GM12878 (cell line): ENCODE measurements around the gene ISCU. TPM values are rescaled to one million over a fixed set of nuclear protein-coding genes. Genes with fewer than 3 reads are reported as not detected.

Source experiments
- ATF7 ChIP-seq: fragments of 450-650 bp; IDR thresholded peaks from 2 replicates; pipeline ENCODE4 v1.6.1; 2016; ENCODE audit warnings: low read depth, mild to moderate bottlenecking
- CBX3 ChIP-seq: fragments of 200-600 bp; sonication (generic); IDR thresholded peaks from 2 replicates; pipeline ENCODE4 v1.6.1; 2016; ENCODE audit warnings: low read depth, borderline replicate concordance
- CEBPB ChIP-seq, 2 experiments: fragments of 150-350 bp in 1 of 2; IDR thresholded peaks; 2 replicates each; pipeline ENCODE4 v1.6.1; 2012 to 2014; ENCODE audit warnings: low read depth in 2 of 2, low read length in 2 of 2, borderline replicate concordance in 1 of 2, inconsistent platforms in 1 of 2
- EED ChIP-seq: sonication (generic); IDR thresholded peaks from 2 replicates; pipeline ENCODE4 v1.6.1; 2016; ENCODE audit warnings: antibody characterized with exemption, low read depth
- ELK1 ChIP-seq: IDR thresholded peaks from 2 replicates; pipeline ENCODE4 v1.6.1; 2012; ENCODE audit warnings: low read depth, low read length, improper control_type of control experiment
- EP300 ChIP-seq, 2 experiments: fragments of 150-350 bp in 1 of 2; IDR thresholded peaks; 2 replicates each; pipeline ENCODE4 v1.6.1; 2011 to 2012; ENCODE audit warnings: low read depth in 2 of 2, low read length in 2 of 2, borderline replicate concordance in 1 of 2, improper control_type of control experiment in 1 of 2, inconsistent platforms in 1 of 2; ENCODE audit not compliant: control insufficient read depth in 1 of 2
- FOXK2 ChIP-seq: fragments of 450-650 bp; IDR thresholded peaks from 2 replicates; pipeline ENCODE4 v1.6.1; 2017; ENCODE audit warnings: mild to moderate bottlenecking, moderate library complexity
- FOXM1 ChIP-seq: IDR thresholded peaks from 2 replicates; pipeline ENCODE4 v1.6.1; 2012; ENCODE audit warnings: low read depth, mild to moderate bottlenecking, inconsistent platforms, low read length, moderate library complexity
- IKZF1 ChIP-seq: fragments of 450-650 bp; conservative IDR thresholded peaks from 2 replicates; pipeline ENCODE4 v1.6.1; 2017; ENCODE audit warnings: antibody characterized with exemption, mild to moderate bottlenecking
- IKZF2 ChIP-seq, 2 experiments: fragments of 450-650 bp; IDR thresholded peaks; 2 replicates each; pipeline ENCODE4 v1.6.1; 2017; ENCODE audit warnings: mild to moderate bottlenecking in 2 of 2, moderate library complexity in 2 of 2
- LARP7 ChIP-seq: fragments of 450-650 bp; IDR thresholded peaks from 2 replicates; pipeline ENCODE4 v1.6.1; 2017; ENCODE audit warnings: mild to moderate bottlenecking
- MYC ChIP-seq: IDR thresholded peaks from 2 replicates; pipeline ENCODE4 v1.6.1; 2011; ENCODE audit warnings: mild to moderate bottlenecking, low read length, moderate library complexity, inconsistent platforms; ENCODE audit not compliant: insufficient read depth, insufficient replicate concordance, insufficient read length, severe bottlenecking
- NFXL1 ChIP-seq: fragments of 450-650 bp; IDR thresholded peaks from 2 replicates; pipeline ENCODE4 v1.6.1; 2017; ENCODE audit warnings: antibody characterized with exemption, mild to moderate bottlenecking, borderline replicate concordance
- NFYB ChIP-seq: IDR thresholded peaks from 2 replicates; pipeline ENCODE4 v1.6.1; 2011; ENCODE audit warnings: low read depth, mild to moderate bottlenecking, low read length, improper control_type of control experiment, moderate library complexity; ENCODE audit not compliant: insufficient read depth
- PAX5 ChIP-seq: IDR thresholded peaks from 2 replicates; pipeline ENCODE4 v1.6.1; 2011; ENCODE audit warnings: low read depth, low read length, borderline replicate concordance
- PRDM15 ChIP-seq: fragments of 450-650 bp; formaldehyde crosslinking; IDR thresholded peaks from 2 replicates; pipeline ENCODE4 v1.4.0; 2020; ENCODE audit warnings: mild to moderate bottlenecking, moderate library complexity
- RELA ChIP-seq: fragments of 450-650 bp; IDR thresholded peaks from 2 replicates; pipeline ENCODE4 v1.8.0; 2014; ENCODE audit warnings: borderline replicate concordance; ENCODE audit not compliant: partially characterized antibody
- REST ChIP-seq: IDR thresholded peaks from 2 replicates; pipeline ENCODE4 v1.6.1; 2012; ENCODE audit warnings: mild to moderate bottlenecking, low read depth, low read length
- SREBF2 ChIP-seq: IDR thresholded peaks from 2 replicates; pipeline ENCODE4 v1.6.1; 2012; ENCODE audit warnings: mild to moderate bottlenecking, low read length
- USF2 ChIP-seq: IDR thresholded peaks from 2 replicates; pipeline ENCODE4 v1.6.1; 2011; ENCODE audit warnings: low read depth, low read length, improper control_type of control experiment, borderline replicate concordance
- polyA plus RNA-seq, 11 experiments: library from polyadenylated mRNA; depleted of rRNA in 4 of 11; unstranded in 6 of 11; stranded (reverse) in 5 of 11; fragments of >200 nt; fragmentation: Nextera tagmentation in 4 of 11; fragmentation: Illumina TruSeq in 1 of 11; extraction: Ambion mirVana in 4 of 11; extraction: Trizol in 1 of 11; gene quantifications; 1 replicate in 1 of 11; 2 replicates in 10 of 11; pipeline versions ENCODE4 v1.2.1 to v1.2.3, GENCODE V29; 2011 to 2016; ENCODE audit warnings: inconsistent platforms in 2 of 11, missing spikeins in 2 of 11, low read depth in 1 of 11
- total RNA-seq, 4 experiments: library from RNA; depleted of rRNA in 3 of 4; stranded (reverse); fragments of >200 nt in 3 of 4; fragmentation: Illumina TruSeq in 1 of 4; extraction: Trizol in 1 of 4; gene quantifications; 2 replicates each; pipeline versions ENCODE4 v1.2.1 to v1.2.3, GENCODE V29; 2013 to 2021

ISCU gene
- total and polyA plus RNA-seq, 10 of the 15 experiments (the other 5 are each of a cell fraction or from before 2014, with no cell fraction given): 32.8 to 260 (median 127) TPM

- TF ChIP-seq IKZF2 (IDR thresholded peaks at IDR 0.05) (peak; percentile 52 to 65), ELK1 (no peak), MYC (no peak), PRDM15 (CRISPR knock-in tag) (no peak), FOXM1 (no peak), USF2 (no peak), REST (no peak), CBX3 (no peak), NFXL1 (no peak), NFYB (peak; percentile 98), PAX5 (no peak), CEBPB (IDR thresholded peaks at IDR 0.05; ENCODE audit: borderline replicate concordance in 1 of 2, low read depth in 2 of 2, low read length in 2 of 2) (no peak), IKZF1 (peak; percentile 82), LARP7 (0 out of 2 replicates have a peak, but pooled peaks have one; percentile 35), ATF7 (no peak), FOXK2 (peak; percentile 29; the same call in 1 of the 2 replicates), EED (peak; percentile 36), EP300 (IDR thresholded peaks at IDR 0.05; ENCODE audit: borderline replicate concordance in 1 of 2, control insufficient read depth in 1 of 2, low read depth in 2 of 2, low read length in 2 of 2) (no peak), RELA (no peak), SREBF2 (no peak)
These were observed 47.2 kb upstream of the ISCU start, which contains the start of gene FICD (continued) for GRCh38 chr12:108514973-108515814.
